Hepatocyte (in vitro differentiated cells): ENCODE data around the gene GBA3. TPM values are rescaled to one million over a fixed set of nuclear protein-coding genes. Genes with fewer than 3 reads are reported as not detected.
A peak's percentile ranks its signal among the peaks of the same experiment; 100 is the strongest.

Experiments
- DNase-seq: peaks from one replicate; pipeline ENCODE4 v3.0.0-alpha.2; 2016; ENCODE audit warnings: low spot score
- H2AFZ ChIP-seq: fragments of 200-600 bp; sonication (generic); 2 replicates; pipeline ENCODE4 v1.6.0; 2016; ENCODE audit warnings: antibody characterized with exemption, mild to moderate bottlenecking
- H3K27ac ChIP-seq: fragments of 200-600 bp; sonication (generic); 2 replicates; pipeline ENCODE4 v1.5.1; 2016; ENCODE audit warnings: mild to moderate bottlenecking
- H3K27me3 ChIP-seq: fragments of 200-600 bp; sonication (generic); 2 replicates; pipeline ENCODE4 v1.6.1; 2016
- H3K36me3 ChIP-seq: fragments of 200-600 bp; sonication (generic); replicated peaks from 2 replicates; pipeline ENCODE4 v1.5.1; 2016; ENCODE audit warnings: low read depth; ENCODE audit not compliant: insufficient read depth
- H3K4me1 ChIP-seq: fragments of 200-600 bp; sonication (generic); 2 replicates; pipeline ENCODE4 v1.5.1; 2016; ENCODE audit warnings: mild to moderate bottlenecking, moderate library complexity; ENCODE audit not compliant: insufficient read depth
- H3K4me2 ChIP-seq: fragments of 200-600 bp; sonication (generic); 2 replicates; pipeline ENCODE4 v1.6.0; 2016
- H3K4me3 ChIP-seq: fragments of 200-600 bp; sonication (generic); 2 replicates; pipeline ENCODE4 v1.5.1; 2016; ENCODE audit warnings: mild to moderate bottlenecking
- H3K79me2 ChIP-seq: fragments of 200-600 bp; sonication (generic); 2 replicates; pipeline ENCODE4 v1.6.0; 2017; ENCODE audit warnings: mild to moderate bottlenecking
- H3K9me2 ChIP-seq: fragments of 200-600 bp; sonication (generic); replicated peaks from 2 replicates; pipeline ENCODE4 v1.6.0; 2017; ENCODE audit warnings: mild to moderate bottlenecking; ENCODE audit not compliant: insufficient read depth
- H3K9me3 ChIP-seq: fragments of 200-600 bp; sonication (generic); 2 replicates; pipeline ENCODE4 v1.5.1; 2016; ENCODE audit warnings: low read depth, mild to moderate bottlenecking
- H4K20me1 ChIP-seq: fragments of 200-600 bp; sonication (generic); 2 replicates; pipeline ENCODE4 v1.6.0; 2016; ENCODE audit warnings: mild to moderate bottlenecking; ENCODE audit not compliant: insufficient read depth, poor library complexity, severe bottlenecking
- EZH2 ChIP-seq: fragments of 200-600 bp; sonication (generic); IDR thresholded peaks from 2 replicates; pipeline ENCODE4 v1.6.1; 2016; ENCODE audit warnings: antibody characterized with exemption, mild to moderate bottlenecking, borderline replicate concordance
- EZH2phosphoT487 ChIP-seq: fragments of 200-600 bp; sonication (generic); IDR thresholded peaks from one replicate; pipeline ENCODE4 v1.6.1; 2018; ENCODE audit warnings: antibody characterized with exemption, mild to moderate bottlenecking, low read depth, moderate library complexity; ENCODE audit not compliant: unreplicated experiment, severe bottlenecking
- WGBS: methylation state at CpG from one replicate; pipeline ENCODE4 v1.1.6; 2016; ENCODE audit warnings: low lambda C conversion rate; ENCODE audit errors: missing lambda C conversion rate; 5-methylcytosine and 5-hydroxymethylcytosine counted together
- polyA plus RNA-seq: library from polyadenylated mRNA; unstranded; fragments of >200 nt; fragmentation: Nextera tagmentation; extraction: Ambion mirVana; gene quantifications from 2 replicates; pipeline ENCODE4 v1.2.1, GENCODE V29; 2016
- total RNA-seq: library from RNA; depleted of rRNA; stranded (reverse); fragments of >200 nt; gene quantifications from 2 replicates; pipeline ENCODE4 v1.2.3, GENCODE V29; 2014
- TF ChIP-seq, protein P1 (sequence below): fragments of 200-600 bp; sonication (generic); IDR thresholded peaks from 2 replicates; pipeline ENCODE4 v1.5.1; 2016; ENCODE audit warnings: antibody characterized with exemption, mild to moderate bottlenecking; ENCODE audit not compliant: poor library complexity

The GBA3 gene
- total and polyA plus RNA-seq, 2 experiments from 2014 or later = 14.3 to 34.2 TPM

DNA sequence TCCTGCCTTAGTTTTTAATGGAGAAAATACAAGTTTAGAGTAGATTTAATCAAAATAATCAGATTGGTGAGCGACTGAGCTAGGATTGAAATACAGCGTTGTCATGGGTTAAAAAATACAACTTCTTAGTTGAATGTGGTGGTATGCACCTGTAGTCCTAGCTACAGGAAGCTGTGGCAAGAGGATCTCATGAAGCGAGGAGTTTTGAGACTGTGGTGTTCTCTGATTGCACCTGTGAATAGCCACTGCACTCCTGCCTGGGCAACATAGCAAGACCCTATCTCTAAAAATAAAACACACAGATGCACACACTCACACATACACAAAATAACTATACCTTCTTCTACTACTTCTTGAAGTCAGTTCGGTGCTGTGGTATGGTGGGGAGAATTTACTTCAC, 19.8 kb upstream of the GBA3 start:
- Histone ChIP-seq H3K79me2 (no peaks in the 10 kb centered on the region), H3K4me2 (no peak overlapping the region), H3K27me3 (no peaks in the 10 kb centered on the region), H2AFZ (no peak overlapping the region), H3K4me3 (no peak overlapping the region), H3K4me1 (no peaks in the 10 kb centered on the region), H4K20me1 (no peaks in the 10 kb centered on the region), H3K9me2 (no peaks in the 10 kb centered on the region), H3K36me3 (no peaks in the 10 kb centered on the region), H3K9me3 (no peaks in the 10 kb centered on the region), H3K27ac (no peak overlapping the region)
- no peak for DNase-seq
- TF ChIP-seq, protein P1, sequence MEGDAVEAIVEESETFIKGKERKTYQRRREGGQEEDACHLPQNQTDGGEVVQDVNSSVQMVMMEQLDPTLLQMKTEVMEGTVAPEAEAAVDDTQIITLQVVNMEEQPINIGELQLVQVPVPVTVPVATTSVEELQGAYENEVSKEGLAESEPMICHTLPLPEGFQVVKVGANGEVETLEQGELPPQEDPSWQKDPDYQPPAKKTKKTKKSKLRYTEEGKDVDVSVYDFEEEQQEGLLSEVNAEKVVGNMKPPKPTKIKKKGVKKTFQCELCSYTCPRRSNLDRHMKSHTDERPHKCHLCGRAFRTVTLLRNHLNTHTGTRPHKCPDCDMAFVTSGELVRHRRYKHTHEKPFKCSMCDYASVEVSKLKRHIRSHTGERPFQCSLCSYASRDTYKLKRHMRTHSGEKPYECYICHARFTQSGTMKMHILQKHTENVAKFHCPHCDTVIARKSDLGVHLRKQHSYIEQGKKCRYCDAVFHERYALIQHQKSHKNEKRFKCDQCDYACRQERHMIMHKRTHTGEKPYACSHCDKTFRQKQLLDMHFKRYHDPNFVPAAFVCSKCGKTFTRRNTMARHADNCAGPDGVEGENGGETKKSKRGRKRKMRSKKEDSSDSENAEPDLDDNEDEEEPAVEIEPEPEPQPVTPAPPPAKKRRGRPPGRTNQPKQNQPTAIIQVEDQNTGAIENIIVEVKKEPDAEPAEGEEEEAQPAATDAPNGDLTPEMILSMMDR = no peak
- TF ChIP-seq EZH2 = no peak
- TF ChIP-seq EZH2phosphoT487 = no peak
- WGBS = 99% methylated on average over 4 of the region's 4 CpGs

- no peaks in the 10 kb centered on the region for H3K27me3 ChIP-seq
- H3K4me1 ChIP-seq = peaks cover 8% of the 10 kb centered on the region
- TF ChIP-seq EZH2phosphoT487 = no peak
- TF ChIP-seq, protein P1 = no peak
- no peak for TF ChIP-seq EZH2
- no peak overlapping the region for H2AFZ ChIP-seq
- H4K20me1 ChIP-seq = no peaks in the 10 kb centered on the region
- WGBS = 80% methylated on average over 1 of the region's 1 CpG
- H3K9me3 ChIP-seq = no peaks in the 10 kb centered on the region
- no peak for DNase-seq
- H3K9me2 ChIP-seq = no peaks in the 10 kb centered on the region
- no peak overlapping the region for H3K4me3 ChIP-seq
- H3K4me2 ChIP-seq = no peak overlapping the region
- H3K36me3 ChIP-seq = no peaks in the 10 kb centered on the region
- no peak overlapping the region for H3K27ac ChIP-seq
- no peaks in the 10 kb centered on the region for H3K79me2 ChIP-seq
Observed at GRCh38 chr4:22674700-22675099, 18.0 kb upstream of the GBA3 start.

GRCh38 chr4:22676063-22676462, 16.7 kb upstream of the GBA3 start:
- no peaks in the 10 kb centered on the region for H3K79me2 ChIP-seq
- no peak overlapping the region for H2AFZ ChIP-seq
- H3K9me2 ChIP-seq = no peaks in the 10 kb centered on the region
- no peak for TF ChIP-seq EZH2phosphoT487
- TF ChIP-seq, protein P1 = no peak
- TF ChIP-seq EZH2 = no peak
- H3K27me3 ChIP-seq = no peaks in the 10 kb centered on the region
- H3K4me1 ChIP-seq = peaks cover 11% of the 10 kb centered on the region
- no peak for DNase-seq
- H3K27ac ChIP-seq = peak overlapping the region; percentile 9
- H3K36me3 ChIP-seq = no peaks in the 10 kb centered on the region
- no peak overlapping the region for H3K4me3 ChIP-seq
- H4K20me1 ChIP-seq = no peaks in the 10 kb centered on the region
- no peaks in the 10 kb centered on the region for H3K9me3 ChIP-seq
- 88% methylated on average over 1 of the region's 1 CpG for WGBS
- H3K4me2 ChIP-seq = no peak overlapping the region

DNA sequence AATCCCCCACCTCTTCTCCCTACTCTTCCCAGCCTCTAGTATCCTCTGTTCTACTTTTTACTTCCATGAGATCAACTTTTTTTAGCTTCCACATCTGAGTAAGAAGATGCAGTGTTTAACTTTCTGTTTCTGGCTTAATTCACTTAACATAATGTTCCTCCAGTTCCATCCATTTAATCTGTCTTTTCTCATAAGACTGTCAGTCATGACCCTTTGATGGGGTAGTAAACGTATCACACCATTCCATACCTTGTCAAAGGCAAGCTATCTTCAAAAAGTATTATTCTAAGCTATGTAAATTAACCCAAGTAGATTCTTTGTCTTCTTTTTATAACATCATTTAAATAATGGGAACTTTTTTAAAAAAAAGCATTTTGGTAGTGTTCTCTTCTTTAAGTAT, 15.0 kb upstream of the GBA3 start:
- H3K79me2 ChIP-seq = no peaks in the 10 kb centered on the region
- H2AFZ ChIP-seq = no peak overlapping the region
- no peaks in the 10 kb centered on the region for H3K36me3 ChIP-seq
- peaks cover 11% of the 10 kb centered on the region for H3K4me1 ChIP-seq
- H3K9me3 ChIP-seq = no peaks in the 10 kb centered on the region
- WGBS = 71% methylated on average over 1 of the region's 1 CpG
- TF ChIP-seq EZH2 (no peak), EZH2phosphoT487 (no peak)
- TF ChIP-seq, protein P1 = no peak
- no peaks in the 10 kb centered on the region for H3K9me2 ChIP-seq
- H4K20me1 ChIP-seq = no peaks in the 10 kb centered on the region
- DNase-seq = no peak
- no peaks in the 10 kb centered on the region for H3K27me3 ChIP-seq
- no peak overlapping the region for H3K4me2 ChIP-seq
- H3K4me3 ChIP-seq = no peak overlapping the region
- no peak overlapping the region for H3K27ac ChIP-seq
